WTC11 (cell line): ENCODE results near the gene ACOT9.

Source experiments
- ATF2 ChIP-seq: sonication (generic); formaldehyde crosslinking; IDR thresholded peaks from 2 replicates; pipeline ENCODE4 v1.8.1; 2022; ENCODE audit warnings: low read depth, missing genetic modification reagents, borderline replicate concordance
- CREB1 ChIP-seq: sonication (generic); formaldehyde crosslinking; IDR thresholded peaks from 2 replicates; pipeline ENCODE4 v1.8.0; 2023; ENCODE audit warnings: mild to moderate bottlenecking, missing genetic modification reagents
- CTCF ChIP-seq: fragments of 200-600 bp; IDR thresholded peaks from 2 replicates; pipeline ENCODE4 v1.8.0; 2022; ENCODE audit warnings: antibody characterized with exemption
- E2F5 ChIP-seq: sonication (generic); formaldehyde crosslinking; IDR thresholded peaks from 2 replicates; pipeline ENCODE4 v1.8.1; 2022; ENCODE audit warnings: mild to moderate bottlenecking, moderate library complexity, missing genetic modification reagents
- MAX ChIP-seq: sonication (generic); formaldehyde crosslinking; IDR thresholded peaks from 2 replicates; pipeline ENCODE4 v1.8.0; 2022; ENCODE audit warnings: mild to moderate bottlenecking, missing genetic modification reagents
- MXD4 ChIP-seq: fragments of 250-450 bp; sonication (Bioruptor Pico); IDR thresholded peaks from 2 replicates; pipeline ENCODE4 v1.8.0; 2021; ENCODE audit warnings: mild to moderate bottlenecking, moderate library complexity, borderline replicate concordance
- SMAD4 ChIP-seq: sonication (generic); formaldehyde crosslinking; IDR thresholded peaks from 2 replicates; pipeline ENCODE4 v1.8.0; 2022; ENCODE audit warnings: mild to moderate bottlenecking, missing genetic modification reagents
- USF2 ChIP-seq: sonication (generic); formaldehyde crosslinking; IDR thresholded peaks from 2 replicates; pipeline ENCODE4 v1.8.1; 2023; ENCODE audit warnings: mild to moderate bottlenecking, missing genetic modification reagents, moderate library complexity
- ZNF121 ChIP-seq: sonication (generic); formaldehyde crosslinking; IDR thresholded peaks from 2 replicates; pipeline ENCODE4 v1.8.0; 2023; ENCODE audit warnings: missing genetic modification reagents
- ZNF317 ChIP-seq: sonication (generic); formaldehyde crosslinking; IDR thresholded peaks from 2 replicates; pipeline ENCODE4 v1.8.1; 2023; ENCODE audit warnings: low read depth, mild to moderate bottlenecking, moderate library complexity, missing genetic modification reagents, borderline replicate concordance

GRCh38 chrX:23765449-23765848, 22.4 kb upstream of the ACOT9 start:
- TF ChIP-seq CTCF (no peak), ZNF317 (no peak), ZNF121 (CRISPR knock-in tag) (no peak), USF2 (CRISPR knock-in tag) (no peak), MXD4 (CRISPR knock-in tag) (no peak), CREB1 (CRISPR knock-in tag) (no peak), MAX (CRISPR knock-in tag) (no peak), ATF2 (CRISPR knock-in tag) (no peak), E2F5 (CRISPR knock-in tag) (no peak), SMAD4 (no peak)
